H1 (cell line): ENCODE data around the gene KRTAP5-6. TPM values are rescaled to one million over a fixed set of nuclear protein-coding genes. Genes with fewer than 3 reads are reported as not detected.

Experiments
- CTCF ChIA-PET: fragments of 300-600 bp; sonication (Branson Sonifier 250); formaldehyde crosslinking; loops from one replicate; lab custom pipeline; 2021; ENCODE audit not compliant: partially characterized antibody; lab: Charles Lee
- POLR2A ChIA-PET: fragments of 300-600 bp; sonication (Branson Sonifier 250); formaldehyde crosslinking; loops from one replicate; lab custom pipeline; 2021; ENCODE audit warnings: inconsistent platforms; ENCODE audit not compliant: partially characterized antibody; lab: Charles Lee
- DNase-seq, 2 experiments: peaks; one replicate each; pipeline versions ENCODE4 v3.0.0 to v3.0.0-alpha.2; 2010 to 2022; ENCODE audit warnings: low spot score in 2 of 2, low read depth in 1 of 2, mixed read lengths in 1 of 2
- FAIRE-seq: peaks from 2 replicates; lab custom pipeline; 2011; peaks lifted over from hg19 to GRCh38; lab: Jason Lieb, UNC
- H2AFZ ChIP-seq: 2 replicates; pipeline ENCODE4 v1.8.1; 2012; ENCODE audit warnings: low read length, inconsistent platforms
- H2AK5ac ChIP-seq: 2 replicates; pipeline ENCODE4 v1.6.1; 2013; ENCODE audit warnings: low read depth, low read length
- H2BK120ac ChIP-seq: replicated peaks from 2 replicates; pipeline ENCODE3; 2013; ENCODE audit warnings: low read depth, low read length, inconsistent platforms
- H2BK12ac ChIP-seq: 2 replicates; pipeline ENCODE4 v1.6.1; 2013; ENCODE audit warnings: low read depth, low read length
- H2BK15ac ChIP-seq: 2 replicates; pipeline ENCODE4 v1.6.1; 2013; ENCODE audit warnings: low read length
- H2BK20ac ChIP-seq: 2 replicates; pipeline ENCODE4 v1.6.1; 2013; ENCODE audit warnings: low read length
- H2BK5ac ChIP-seq: 2 replicates; pipeline ENCODE4 v1.6.1; 2013; ENCODE audit warnings: low read depth, low read length
- H3K14ac ChIP-seq: 2 replicates; pipeline ENCODE4 v1.6.1; 2013; ENCODE audit warnings: inconsistent platforms; ENCODE audit not compliant: insufficient read length
- H3K18ac ChIP-seq: 2 replicates; pipeline ENCODE4 v1.6.1; 2013; ENCODE audit warnings: low read length; ENCODE audit errors: extremely low read depth
- H3K23ac ChIP-seq: 2 replicates; pipeline ENCODE4 v1.6.1; 2013; ENCODE audit warnings: inconsistent platforms; ENCODE audit not compliant: insufficient read length
- H3K23me2 ChIP-seq: 2 replicates; pipeline ENCODE4 v1.6.1; 2013; ENCODE audit warnings: low read depth, low read length
- H3K27ac ChIP-seq: 2 replicates; pipeline ENCODE4 v1.6.1; 2011; ENCODE audit warnings: low read depth, low read length, inconsistent platforms
- H3K27me3 ChIP-seq, 4 experiments: replicated peaks in 1 of 4; 1 replicate in 1 of 4; 2 replicates in 3 of 4; pipeline versions ENCODE4 v1.6.1 to v1.8.1; 2011 to 2013; ENCODE audit warnings: low read length in 3 of 4, mild to moderate bottlenecking in 3 of 4, inconsistent platforms in 2 of 4, mixed read lengths in 2 of 4, moderate library complexity in 1 of 4; ENCODE audit not compliant: control insufficient read depth in 3 of 4, insufficient read depth in 3 of 4; ENCODE audit errors: extremely low read depth in 1 of 4
- H3K36me3 ChIP-seq, 4 experiments: 2 replicates each; pipeline versions ENCODE4 v1.6.1 to v1.8.1; 2011 to 2013; ENCODE audit warnings: mild to moderate bottlenecking in 4 of 4, low read length in 3 of 4, moderate library complexity in 2 of 4, control low read depth in 1 of 4, inconsistent platforms in 1 of 4; ENCODE audit not compliant: insufficient read depth in 4 of 4, control insufficient read depth in 2 of 4
- H3K4ac ChIP-seq: replicated peaks from 2 replicates; pipeline ENCODE3; 2013; ENCODE audit warnings: low read length, low read depth, mixed read lengths, inconsistent platforms; ENCODE audit not compliant: insufficient read length
- H3K4me1 ChIP-seq, 4 experiments: replicated peaks in 1 of 4; 1 replicate in 1 of 4; 2 replicates in 3 of 4; pipeline versions ENCODE4 v1.6.1 to v1.8.1; 2011 to 2013; ENCODE audit warnings: low read length in 3 of 4, inconsistent platforms in 2 of 4, mixed read lengths in 1 of 4; ENCODE audit not compliant: insufficient read depth in 4 of 4, control insufficient read depth in 3 of 4
- H3K4me2 ChIP-seq, 2 experiments: 2 replicates each; pipeline versions ENCODE4 v1.6.1 to v1.8.1; 2011 to 2013; ENCODE audit warnings: low read depth in 2 of 2, low read length in 2 of 2, control low read depth in 1 of 2, inconsistent platforms in 1 of 2, mild to moderate bottlenecking in 1 of 2; ENCODE audit not compliant: insufficient read depth in 1 of 2
- H3K4me3 ChIP-seq, 4 experiments: fragments of 200-600, 300-600 bp in 1 of 4; sonication (generic), shearing (Covaris generic), sonication (Bioruptor Twin) in 1 of 4; 2 replicates each; pipeline versions ENCODE4 v1.5.1 to v1.8.1; 2011 to 2016; ENCODE audit warnings: low read length in 4 of 4, low read depth in 3 of 4, control low read depth in 2 of 4, inconsistent platforms in 2 of 4, mild to moderate bottlenecking in 2 of 4, mixed read lengths in 1 of 4, moderate library complexity in 1 of 4; ENCODE audit not compliant: insufficient read depth in 2 of 4; ENCODE audit errors: extremely low read depth in 1 of 4
- H3K56ac ChIP-seq: replicated peaks from 2 replicates; pipeline ENCODE3; 2013; ENCODE audit warnings: low read depth, mild to moderate bottlenecking, mixed read lengths, low read length, inconsistent platforms; ENCODE audit not compliant: insufficient read length
- H3K79me1 ChIP-seq: 2 replicates; pipeline ENCODE4 v1.6.1; 2013; ENCODE audit warnings: low read depth, low read length, control low read depth
- H3K79me2 ChIP-seq, 2 experiments: 2 replicates each; pipeline versions ENCODE4 v1.6.1 to v1.8.1; 2012 to 2013; ENCODE audit warnings: low read length in 2 of 2, mild to moderate bottlenecking in 2 of 2, inconsistent platforms in 1 of 2; ENCODE audit not compliant: insufficient read depth in 2 of 2, control insufficient read depth in 1 of 2
- H3K9ac ChIP-seq, 4 experiments: replicated peaks in 1 of 4; 1 replicate in 1 of 4; 2 replicates in 3 of 4; pipeline versions ENCODE4 v1.6.1 to v1.8.1; 2011 to 2013; ENCODE audit warnings: low read depth in 3 of 4, low read length in 3 of 4, control low read depth in 2 of 4, mild to moderate bottlenecking in 2 of 4, moderate library complexity in 2 of 4, inconsistent platforms in 1 of 4; ENCODE audit errors: extremely low read depth in 1 of 4
- H3K9me3 ChIP-seq, 2 experiments: 2 replicates each; pipeline versions ENCODE4 v1.6.1 to v1.8.1; 2012 to 2013; ENCODE audit warnings: mild to moderate bottlenecking in 2 of 2, moderate library complexity in 2 of 2, control low read depth in 1 of 2, inconsistent platforms in 1 of 2, low read depth in 1 of 2, low read length in 1 of 2, mixed read lengths in 1 of 2; ENCODE audit not compliant: insufficient read depth in 2 of 2
- H4K20me1 ChIP-seq, 2 experiments: replicated peaks in 1 of 2; 2 replicates each; pipeline versions ENCODE3 to v1.8.1; 2011 to 2013; ENCODE audit warnings: inconsistent platforms in 2 of 2, low read length in 2 of 2, mild to moderate bottlenecking in 1 of 2; ENCODE audit not compliant: insufficient read depth in 2 of 2, control insufficient read depth in 1 of 2
- H4K5ac ChIP-seq: 2 replicates; pipeline ENCODE4 v1.6.1; 2013; ENCODE audit warnings: low read length, low read depth, mixed read lengths, inconsistent platforms; ENCODE audit not compliant: insufficient read length
- H4K8ac ChIP-seq: 2 replicates; pipeline ENCODE4 v1.8.0; 2013; ENCODE audit warnings: mild to moderate bottlenecking, moderate library complexity, low read length, inconsistent platforms; ENCODE audit not compliant: insufficient read depth; ENCODE audit errors: extremely low read depth
- H4K91ac ChIP-seq: replicated peaks from 2 replicates; pipeline ENCODE3; 2013; ENCODE audit warnings: low read length, mixed read lengths, inconsistent platforms; ENCODE audit not compliant: insufficient read length
- ASH2L ChIP-seq: fragments of 200-600, 300-600 bp; sonication (generic); IDR thresholded peaks from one replicate; pipeline ENCODE4 v1.7.1; 2017; ENCODE audit warnings: low read length
- ATF3 ChIP-seq: IDR thresholded peaks from 2 replicates; pipeline ENCODE4 v1.6.1; 2011; ENCODE audit warnings: low read depth, mild to moderate bottlenecking, low read length; ENCODE audit not compliant: insufficient read depth
- BRCA1 ChIP-seq: IDR thresholded peaks from 2 replicates; pipeline ENCODE4 v1.6.1; 2012; ENCODE audit warnings: low read depth, low read length, improper control_type of control experiment
- CHD1 ChIP-seq: IDR thresholded peaks from 2 replicates; pipeline ENCODE4 v1.6.1; 2012; ENCODE audit warnings: low read depth, low read length, improper control_type of control experiment
- GTF2F1 ChIP-seq: IDR thresholded peaks from 2 replicates; pipeline ENCODE4 v1.6.1; 2012; ENCODE audit warnings: low read depth, low read length, improper control_type of control experiment, borderline replicate concordance
- HDAC6 ChIP-seq: IDR thresholded peaks from one replicate; pipeline ENCODE4 v1.7.1; 2012; ENCODE audit warnings: low read depth, mild to moderate bottlenecking, inconsistent platforms, low read length, moderate library complexity
- NANOG ChIP-seq: IDR thresholded peaks from 2 replicates; pipeline ENCODE4 v1.6.1; 2011; ENCODE audit warnings: low read length, low read depth, mild to moderate bottlenecking, inconsistent platforms; ENCODE audit not compliant: insufficient read depth, poor library complexity, severe bottlenecking
- POLR2A ChIP-seq, 2 experiments: IDR thresholded peaks; 1 replicate in 1 of 2; 2 replicates in 1 of 2; pipeline ENCODE4 v1.6.1; 2011; ENCODE audit warnings: low read depth in 2 of 2, low read length in 2 of 2, mild to moderate bottlenecking in 2 of 2; ENCODE audit errors: control extremely low read depth in 1 of 2
- POU5F1 ChIP-seq: IDR thresholded peaks from 2 replicates; pipeline ENCODE4 v1.6.1; 2011; ENCODE audit warnings: low read depth, mild to moderate bottlenecking, low read length, moderate library complexity
- RAD21 ChIP-seq, 2 experiments: IDR thresholded peaks in 1 of 2; conservative IDR thresholded peaks in 1 of 2; 2 replicates each; pipeline ENCODE4 v1.6.1; 2011; ENCODE audit warnings: low read depth in 2 of 2, low read length in 2 of 2, improper control_type of control experiment in 1 of 2, inconsistent platforms in 1 of 2, mild to moderate bottlenecking in 1 of 2, moderate library complexity in 1 of 2
- RBBP5 ChIP-seq: IDR thresholded peaks from 2 replicates; pipeline ENCODE4 v1.7.1; 2012; ENCODE audit warnings: low read depth, mild to moderate bottlenecking, inconsistent platforms, low read length, moderate library complexity, borderline replicate concordance
- TAF1 ChIP-seq: IDR thresholded peaks from 2 replicates; pipeline ENCODE4 v1.6.1; 2011; ENCODE audit warnings: mild to moderate bottlenecking, low read depth, low read length
- YY1 ChIP-seq: IDR thresholded peaks from 2 replicates; pipeline ENCODE4 v1.6.1; 2011; ENCODE audit warnings: low read depth, mild to moderate bottlenecking, low read length
- WGBS, 2 experiments: shearing (Covaris generic) in 1 of 2; methylation state at CpG; one replicate each; pipeline versions ENCODE4 v1.1.6 to v1.1.7; 2013 to 2015; ENCODE audit warnings: low lambda C conversion rate in 2 of 2, mixed read lengths in 2 of 2, inconsistent platforms in 1 of 2, low coverage in 1 of 2, missing lambda C conversion rate in 1 of 2; ENCODE audit not compliant: insufficient replicate concordance in 2 of 2, insufficient coverage in 1 of 2, insufficient read length in 1 of 2; ENCODE audit errors: extremely low coverage in 1 of 2, missing lambda C conversion rate in 1 of 2; 5-methylcytosine and 5-hydroxymethylcytosine counted together
- polyA plus RNA-seq, 7 experiments: library from polyadenylated mRNA; depleted of rRNA in 3 of 7; stranded (reverse) in 5 of 7; unstranded in 2 of 7; fragments of >200 nt in 5 of 7; fragments of 200-250 nt in 2 of 7; gene quantifications; 1 replicate in 5 of 7; 2 replicates in 1 of 7; 4 replicates in 1 of 7; pipeline versions ENCODE4 v1.2.1 to v1.2.3, GENCODE V29; 2011 to 2013; ENCODE audit warnings: missing spikeins in 2 of 7, mixed read lengths in 2 of 7
- total RNA-seq: library from RNA; stranded (reverse); fragmentation: NEBNext Ultra II Directional; extraction: Animal tissue kit (Norgen Biotek cat#: 25700); gene quantifications from 2 replicates; pipeline ENCODE4 v1.2.1, GENCODE V29; 2021

Gene KRTAP5-6
- total and polyA plus RNA-seq, 2 of the 8 experiments (the other 6 are each of a cell fraction or from before 2014, with no cell fraction given): not detected

DNA sequence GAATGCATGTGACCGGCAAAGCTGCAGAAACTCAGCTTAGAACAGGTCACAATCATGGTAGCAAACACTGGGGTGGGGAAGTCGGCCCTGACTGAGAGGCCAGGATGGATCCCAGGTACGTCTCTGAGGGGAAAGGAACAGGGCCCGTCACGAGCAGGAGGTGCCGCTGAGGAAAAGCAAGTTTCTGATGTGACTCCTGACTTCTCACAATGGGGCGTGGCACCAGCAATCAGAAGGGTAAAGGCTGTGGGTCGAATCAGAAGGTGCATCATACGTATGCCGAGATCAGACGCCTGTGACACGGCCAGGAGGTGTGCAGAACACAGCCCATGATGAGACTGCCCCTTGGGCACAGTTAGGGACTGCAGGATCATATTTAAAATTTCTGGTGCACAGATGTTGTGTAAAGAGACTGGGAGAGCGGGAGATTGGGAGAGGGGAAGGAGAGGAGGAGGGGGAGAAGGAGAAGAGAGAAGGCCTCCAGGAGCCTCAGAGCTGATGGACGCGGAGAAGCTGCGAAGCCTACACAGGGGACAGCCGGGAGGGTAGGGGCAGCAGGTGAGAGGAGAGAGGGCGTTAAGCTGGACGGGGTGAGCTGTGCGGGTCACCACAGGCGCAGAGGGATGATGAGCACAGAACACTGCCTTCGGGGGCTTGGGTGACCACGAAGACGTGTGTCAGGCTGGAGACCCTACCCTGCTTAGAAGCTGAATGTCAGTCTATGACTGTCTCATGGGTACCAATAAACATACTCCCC lies 36.7 kb upstream of the KRTAP5-6 start:
- Histone ChIP-seq H2BK120ac (no peak overlapping the region), H3K14ac (no peak overlapping the region), H3K9ac (no peak overlapping the region), H4K91ac (no peak overlapping the region), H2AK5ac (no peak overlapping the region), H3K27me3 (0 out of 7 replicates have a peak, but pooled peaks cover 0 to 2% (median 0%) of the 10 kb centered on the region in 4 experiments), H3K4me3 (no peak overlapping the region), H2BK12ac (no peak overlapping the region), H3K79me2 (no peaks in the 10 kb centered on the region), H4K5ac (no peak overlapping the region), H3K23me2 (no peaks in the 10 kb centered on the region), H4K20me1 (no peaks in the 10 kb centered on the region), H3K4me1 (no peaks in the 10 kb centered on the region), H2BK20ac (no peak overlapping the region), H3K18ac (no peak overlapping the region), H3K36me3 (no peaks in the 10 kb centered on the region), H2AFZ (no peak overlapping the region), H3K27ac (no peak overlapping the region), H2BK5ac (no peak overlapping the region), H4K8ac (no peak overlapping the region), H2BK15ac (no peak overlapping the region), H3K4me2 (no peak overlapping the region), H3K79me1 (no peaks in the 10 kb centered on the region), H3K9me3 (no peaks in the 10 kb centered on the region), H3K4ac (no peak overlapping the region), H3K23ac (no peak overlapping the region), H3K56ac (no peak overlapping the region)
- no peak for FAIRE-seq
- no peak for TF ChIP-seq NANOG
- TF ChIP-seq BRCA1: no peak
- no peak for TF ChIP-seq YY1
- no peak for TF ChIP-seq POU5F1
- no peak for TF ChIP-seq RAD21 (IDR thresholded peaks at IDR 0.05 in 1 of 2, conservative IDR thresholded peaks at IDR 0.05 in 1 of 2; ENCODE audit: low read depth in 2 of 2, low read length in 2 of 2)
- no peak for TF ChIP-seq ATF3
- TF ChIP-seq CHD1: no peak
- TF ChIP-seq ASH2L: no peak
- TF ChIP-seq RBBP5: no peak
- TF ChIP-seq HDAC6: no peak
- TF ChIP-seq POLR2A (IDR thresholded peaks at IDR 0.05; ENCODE audit: control extremely low read depth in 1 of 2, low read depth in 2 of 2, low read length in 2 of 2): no peak
- no peak for TF ChIP-seq GTF2F1
- TF ChIP-seq TAF1: no peak
- POLR2A ChIA-PET: no interaction called here
- CTCF ChIA-PET: interaction anchor here (0.6 to 1.5 kb wide), 6 partner anchors 11 to 506 kb away, joined by 3 to 8 read pairs (median 4); no protein-coding TSS in a partner anchor
- WGBS, 2 experiments: 75% methylated on average over 23 of the region's 24 CpGs; no CpG with 5 or more reads in 1 of the 2 experiments
- DNase-seq: no peak
